A549 (cell line): ENCODE results near the gene CNTFR. TPM values are rescaled to one million over a fixed set of nuclear protein-coding genes. Genes with fewer than 3 reads are reported as not detected.
A peak's percentile ranks its signal among the peaks of the same experiment; 100 is the strongest.

Experiments used
- ATAC-seq, 2 experiments: fragments of 200-7000 bp in 1 of 2; fragments of >200 bp in 1 of 2; cut with Nextera tagmentation in 1 of 2; cut with Tn5 transposase in 1 of 2; 3 replicates each; pipeline versions ENCODE4 v1.8.0 to v1.9.1; 2018 to 2020; ENCODE audit warnings: mild to moderate bottlenecking in 1 of 2, moderate library complexity in 1 of 2
- CTCF ChIA-PET: fragments of 300-600 bp; sonication (Branson Sonifier 250); formaldehyde crosslinking; extraction: SDS; loops from one replicate; lab custom pipeline; 2021; ENCODE audit warnings: antibody characterized with exemption, inconsistent platforms; lab: Yijun Ruan, JAX
- POLR2A ChIA-PET: fragments of 350-600 bp; formaldehyde crosslinking; extraction: SDS; loops from one replicate; lab custom pipeline; 2021; ENCODE audit warnings: antibody characterized with exemption, inconsistent platforms; lab: Yijun Ruan, JAX
- DNase-seq, 2 experiments: peaks; one replicate each; pipeline versions ENCODE4 v3.0.0 to v3.0.0-alpha.2; 2011 to 2016; ENCODE audit warnings: low read depth in 1 of 2, low spot score in 1 of 2
- FAIRE-seq: peaks from 2 replicates; lab custom pipeline; 2011; peaks lifted over from hg19 to GRCh38; lab: Jason Lieb, UNC
- H3K27ac ChIP-seq, 2 experiments: fragments of >200 bp; sonication (Bioruptor Twin); formaldehyde crosslinking; 3 replicates each; pipeline ENCODE4 v1.5.1; 2016 to 2017
- H3K4me1 ChIP-seq: fragments of >200 bp; sonication (Bioruptor Twin); formaldehyde crosslinking; 3 replicates; pipeline ENCODE4 v1.6.1; 2016
- H3K4me2 ChIP-seq: fragments of >200 bp; sonication (Bioruptor Twin); formaldehyde crosslinking; 3 replicates; pipeline ENCODE4 v1.6.1; 2016
- H3K4me3 ChIP-seq: fragments of >200 bp; sonication (Bioruptor Twin); formaldehyde crosslinking; 3 replicates; pipeline ENCODE4 v1.5.1; 2016
- H3K9me3 ChIP-seq: fragments of >200 bp; sonication (Bioruptor Twin); formaldehyde crosslinking; 3 replicates; pipeline ENCODE4 v1.6.1; 2016
- CBX2 ChIP-seq: fragments of 200-600 bp; sonication (generic); IDR thresholded peaks from 2 replicates; pipeline ENCODE4 v1.6.1; 2016; ENCODE audit warnings: low read depth, mild to moderate bottlenecking, borderline replicate concordance
- FOSL2 ChIP-seq, 2 experiments: fragments of 450-650 bp in 1 of 2; fragments of >200 bp in 1 of 2; sonication (Bioruptor Twin) in 1 of 2; formaldehyde crosslinking; IDR thresholded peaks; 2 replicates each; pipeline versions ENCODE4 v1.5.0 to v1.6.1; 2016 to 2020; ENCODE audit warnings: mild to moderate bottlenecking in 1 of 2, moderate library complexity in 1 of 2
- GATA3 ChIP-seq: IDR thresholded peaks from 2 replicates; pipeline ENCODE4 v1.6.1; 2012; ENCODE audit warnings: borderline replicate concordance
- HEYL ChIP-seq: fragments of 250-450 bp; sonication (Bioruptor Pico); IDR thresholded peaks from 2 replicates; pipeline ENCODE4 v1.8.0; 2021; ENCODE audit warnings: mild to moderate bottlenecking, moderate library complexity
- HOXB5 ChIP-seq: fragments of 250-450 bp; sonication (Bioruptor Pico); IDR thresholded peaks from 2 replicates; pipeline ENCODE4 v1.5.0; 2020; ENCODE audit warnings: mild to moderate bottlenecking, moderate library complexity
- JUN ChIP-seq, 2 experiments: fragments of >200 bp; sonication (Bioruptor Twin); formaldehyde crosslinking; IDR thresholded peaks; 2 replicates in 1 of 2; 3 replicates in 1 of 2; pipeline ENCODE4 v1.6.1; 2016 to 2017
- MAZ ChIP-seq: fragments of 150-350 bp; IDR thresholded peaks from 2 replicates; pipeline ENCODE4 v1.6.1; 2014; ENCODE audit warnings: antibody characterized with exemption, low read depth, low read length, borderline replicate concordance
- NFE2L2 ChIP-seq: fragments of 150-350 bp; conservative IDR thresholded peaks from 2 replicates; pipeline ENCODE4 v1.6.1; 2014; ENCODE audit warnings: low read length
- NPAS2 ChIP-seq: fragments of 250-450 bp; sonication (Bioruptor Pico); IDR thresholded peaks from 2 replicates; pipeline ENCODE4 v1.8.0; 2022; ENCODE audit warnings: mild to moderate bottlenecking, moderate library complexity, borderline replicate concordance
- PHF8 ChIP-seq: fragments of 200-600 bp; sonication (generic); IDR thresholded peaks from 2 replicates; pipeline ENCODE4 v1.6.1; 2016; ENCODE audit warnings: low read depth, mild to moderate bottlenecking, antibody characterized with exemption, moderate library complexity, borderline replicate concordance
- POLR2AphosphoS2 ChIP-seq: conservative IDR thresholded peaks from 2 replicates; pipeline ENCODE4 v1.6.1; 2012; ENCODE audit warnings: low read length, improper control_type of control experiment, inconsistent platforms
- RAD21 ChIP-seq, 2 experiments: fragments of >200 bp in 1 of 2; sonication (Bioruptor Twin) in 1 of 2; formaldehyde crosslinking in 1 of 2; IDR thresholded peaks in 1 of 2; conservative IDR thresholded peaks in 1 of 2; 2 replicates in 1 of 2; 3 replicates in 1 of 2; pipeline ENCODE4 v1.6.1; 2012 to 2018; ENCODE audit warnings: inconsistent platforms in 1 of 2
- RCOR1 ChIP-seq: fragments of 150-350 bp; IDR thresholded peaks from 2 replicates; pipeline ENCODE4 v1.6.1; 2014; ENCODE audit warnings: antibody characterized with exemption, low read length, low read depth
- REST ChIP-seq: fragments of 200-600 bp; sonication (generic); IDR thresholded peaks from 2 replicates; pipeline ENCODE4 v1.6.1; 2016; ENCODE audit warnings: antibody characterized with exemption, mild to moderate bottlenecking, moderate library complexity
- RFX5 ChIP-seq: fragments of 450-650 bp; IDR thresholded peaks from 2 replicates; pipeline ENCODE4 v1.7.1; 2014; ENCODE audit warnings: antibody characterized with exemption, mild to moderate bottlenecking, moderate library complexity
- RNF2 ChIP-seq: fragments of 200-600 bp; sonication (generic); IDR thresholded peaks from 2 replicates; pipeline ENCODE4 v1.6.1; 2016; ENCODE audit warnings: low read depth, mild to moderate bottlenecking, antibody characterized with exemption, moderate library complexity, borderline replicate concordance
- SMC3 ChIP-seq: fragments of >200 bp; sonication (Bioruptor Twin); formaldehyde crosslinking; IDR thresholded peaks from 3 replicates; pipeline ENCODE4 v1.6.1; 2018; ENCODE audit warnings: inconsistent platforms
- SREBF2 ChIP-seq: fragments of 450-650 bp; IDR thresholded peaks from 2 replicates; pipeline ENCODE4 v1.6.1; 2014; ENCODE audit warnings: mild to moderate bottlenecking, moderate library complexity
- ZSCAN20 ChIP-seq: fragments of 250-450 bp; sonication (Bioruptor Pico); IDR thresholded peaks from 2 replicates; pipeline ENCODE4 v1.8.0; 2022; ENCODE audit warnings: mild to moderate bottlenecking, moderate library complexity
- WGBS: methylation state at CpG from one replicate; pipeline ENCODE4 v1.1.6; 2017; ENCODE audit errors: missing lambda C conversion rate; 5-methylcytosine and 5-hydroxymethylcytosine counted together
- polyA plus RNA-seq, 4 experiments: library from polyadenylated mRNA; depleted of rRNA in 3 of 4; stranded (reverse); fragments of >200 nt; fragmentation: RNase III in 1 of 4; extraction: RNeasy Plus Mini Kit Qiagen cat#74134 plus additional on column Dnase treatment in 1 of 4; gene quantifications; 2 replicates in 3 of 4; 3 replicates in 1 of 4; pipeline ENCODE4 v1.2.3, GENCODE V29; 2011 to 2017
- TF ChIP-seq, protein P1 (sequence below): fragments of 250-450 bp; sonication (Bioruptor Pico); IDR thresholded peaks from 2 replicates; pipeline ENCODE4 v1.5.0; 2020; ENCODE audit warnings: low read depth, mild to moderate bottlenecking, moderate library complexity
- TF ChIP-seq, protein P2 (sequence below): fragments of >200 bp; sonication (Bioruptor Twin); formaldehyde crosslinking; IDR thresholded peaks from 3 replicates; pipeline ENCODE4 v1.5.1; 2016
- TF ChIP-seq, protein P3 (sequence below): fragments of >200 bp; sonication (Bioruptor Twin); formaldehyde crosslinking; IDR thresholded peaks from 3 replicates; pipeline ENCODE4 v1.6.1; 2016

Gene CNTFR
- polyA plus RNA-seq, 2 of the 4 experiments (the other 2 are of a cell fraction): 0.09 TPM; not detected in 1

GRCh38 chr9:34549407-34549732, 40.2 kb downstream of the CNTFR start (continued):
- TF ChIP-seq MAZ (no peak), RCOR1 (no peak), REST (no peak), RFX5 (no peak)

DNA sequence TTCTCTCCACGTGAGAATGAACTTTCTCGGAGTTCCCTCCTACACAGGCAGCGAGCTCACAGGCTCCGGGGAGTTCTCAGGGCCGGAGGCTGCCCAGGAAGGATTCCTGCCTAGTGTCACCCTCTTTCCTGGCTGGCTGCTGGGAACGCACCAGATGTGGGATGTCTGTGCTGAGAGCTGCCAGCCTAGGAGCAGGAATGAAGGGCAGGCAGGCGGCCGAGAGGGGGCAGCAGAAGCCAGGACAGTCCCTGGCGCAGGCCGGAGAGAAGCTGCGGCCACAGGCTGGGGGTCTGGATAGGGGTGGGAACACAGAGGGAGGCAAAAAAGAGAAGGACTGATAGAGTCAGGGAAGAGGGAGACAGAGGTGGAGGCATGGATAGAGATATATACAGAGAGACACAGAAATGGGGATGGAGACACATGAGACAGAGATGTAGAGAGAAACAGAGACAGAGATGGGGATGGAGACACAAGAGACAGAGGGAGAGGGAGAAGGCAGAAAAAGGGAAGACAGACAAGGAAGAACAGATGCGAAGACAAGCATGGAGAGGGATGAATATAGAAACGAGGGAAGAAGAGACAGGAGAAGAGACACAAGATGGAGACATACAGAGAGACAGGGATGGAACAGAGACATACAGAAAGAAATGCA, 41.4 kb downstream of the CNTFR start:
- ChIA-PET POLR2A (no interaction called here), CTCF (interaction anchor here (0.7 to 11.3 kb wide), 49 partner anchors 9 to 258 kb away, joined by 3 to 297 read pairs (median 6); partner anchors contain the start of genes ARID3C, CNTFR, ENHO and GALT)
- TF ChIP-seq, protein P1, sequence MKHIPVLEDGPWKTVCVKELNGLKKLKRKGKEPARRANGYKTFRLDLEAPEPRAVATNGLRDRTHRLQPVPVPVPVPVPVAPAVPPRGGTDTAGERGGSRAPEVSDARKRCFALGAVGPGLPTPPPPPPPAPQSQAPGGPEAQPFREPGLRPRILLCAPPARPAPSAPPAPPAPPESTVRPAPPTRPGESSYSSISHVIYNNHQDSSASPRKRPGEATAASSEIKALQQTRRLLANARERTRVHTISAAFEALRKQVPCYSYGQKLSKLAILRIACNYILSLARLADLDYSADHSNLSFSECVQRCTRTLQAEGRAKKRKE (CRISPR knock-in tag): no peak
- TF ChIP-seq POLR2AphosphoS2 (no peak), FOSL2 (IDR thresholded peaks at IDR 0.05) (no peak), FOSL2 (CRISPR knock-in tag; IDR thresholded peaks at IDR 0.05) (no peak), SMC3 (peak; percentile 88), NFE2L2 (no peak), PHF8 (no peak), SREBF2 (no peak), NPAS2 (no peak), RAD21 (conservative IDR thresholded peaks at IDR 0.05 in 1 of 2, IDR thresholded peaks at IDR 0.05 in 1 of 2) (peak; percentile 90 to 93), RFX5 (no peak), HEYL (CRISPR knock-in tag) (no peak), RNF2 (no peak), ZSCAN20 (CRISPR knock-in tag) (no peak), CBX2 (no peak), GATA3 (no peak), JUN (IDR thresholded peaks at IDR 0.05) (no peak), HOXB5 (no peak)
- TF ChIP-seq, protein P2, sequence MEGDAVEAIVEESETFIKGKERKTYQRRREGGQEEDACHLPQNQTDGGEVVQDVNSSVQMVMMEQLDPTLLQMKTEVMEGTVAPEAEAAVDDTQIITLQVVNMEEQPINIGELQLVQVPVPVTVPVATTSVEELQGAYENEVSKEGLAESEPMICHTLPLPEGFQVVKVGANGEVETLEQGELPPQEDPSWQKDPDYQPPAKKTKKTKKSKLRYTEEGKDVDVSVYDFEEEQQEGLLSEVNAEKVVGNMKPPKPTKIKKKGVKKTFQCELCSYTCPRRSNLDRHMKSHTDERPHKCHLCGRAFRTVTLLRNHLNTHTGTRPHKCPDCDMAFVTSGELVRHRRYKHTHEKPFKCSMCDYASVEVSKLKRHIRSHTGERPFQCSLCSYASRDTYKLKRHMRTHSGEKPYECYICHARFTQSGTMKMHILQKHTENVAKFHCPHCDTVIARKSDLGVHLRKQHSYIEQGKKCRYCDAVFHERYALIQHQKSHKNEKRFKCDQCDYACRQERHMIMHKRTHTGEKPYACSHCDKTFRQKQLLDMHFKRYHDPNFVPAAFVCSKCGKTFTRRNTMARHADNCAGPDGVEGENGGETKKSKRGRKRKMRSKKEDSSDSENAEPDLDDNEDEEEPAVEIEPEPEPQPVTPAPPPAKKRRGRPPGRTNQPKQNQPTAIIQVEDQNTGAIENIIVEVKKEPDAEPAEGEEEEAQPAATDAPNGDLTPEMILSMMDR: peak; percentile 83
- TF ChIP-seq, protein P3, sequence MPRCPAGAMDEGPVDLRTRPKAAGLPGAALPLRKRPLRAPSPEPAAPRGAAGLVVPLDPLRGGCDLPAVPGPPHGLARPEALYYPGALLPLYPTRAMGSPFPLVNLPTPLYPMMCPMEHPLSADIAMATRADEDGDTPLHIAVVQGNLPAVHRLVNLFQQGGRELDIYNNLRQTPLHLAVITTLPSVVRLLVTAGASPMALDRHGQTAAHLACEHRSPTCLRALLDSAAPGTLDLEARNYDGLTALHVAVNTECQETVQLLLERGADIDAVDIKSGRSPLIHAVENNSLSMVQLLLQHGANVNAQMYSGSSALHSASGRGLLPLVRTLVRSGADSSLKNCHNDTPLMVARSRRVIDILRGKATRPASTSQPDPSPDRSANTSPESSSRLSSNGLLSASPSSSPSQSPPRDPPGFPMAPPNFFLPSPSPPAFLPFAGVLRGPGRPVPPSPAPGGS: no peak
- Histone ChIP-seq H3K27ac (no peak overlapping the region), H3K4me1 (peaks cover 9% of the 10 kb centered on the region; the same call in 1 of the 3 replicates), H3K4me3 (no peak overlapping the region), H3K9me3 (no peaks in the 10 kb centered on the region), H3K4me2 (no peak overlapping the region)
- ATAC-seq (peak; percentile 91 to 95), FAIRE-seq (no peak), DNase-seq (peak; percentile 58 to 74)
- WGBS: 4% methylated on average over 7 of the region's 13 CpGs
